Activated B cell treated with CpG ODN at 0.5 μM for 24 hours (primary cell): ENCODE results near the gene KREMEN2. TPM values are rescaled to one million over a fixed set of nuclear protein-coding genes. Genes with fewer than 3 reads are reported as not detected.

ENCODE experiments used
- ATAC-seq: fragments of 200-7000 bp; cut with Tn5 transposase; one replicate; pipeline ENCODE4 v1.10.0; 2021; ENCODE audit warnings: low read depth, mild to moderate bottlenecking, moderate library complexity
- CTCF ChIA-PET: fragments of 350-600 bp; sonication (Branson Sonifier 250); formaldehyde crosslinking; loops from one replicate; lab custom pipeline; 2021; ENCODE audit warnings: antibody characterized with exemption; lab: Charles Lee
- POLR2A ChIA-PET: fragments of 350-600 bp; sonication (Branson Sonifier 250); formaldehyde crosslinking; loops from one replicate; lab custom pipeline; 2021; ENCODE audit warnings: antibody characterized with exemption; lab: Charles Lee
- DNase-seq: peaks from one replicate; pipeline ENCODE4 v3.0.0; 2022
- H3K27ac Mint-ChIP-seq: one replicate; pipeline ENCODE4 v1.8.0; 2020; ENCODE audit warnings: mixed read lengths
- H3K27me3 Mint-ChIP-seq: one replicate; pipeline ENCODE4 v1.8.0; 2021; ENCODE audit warnings: mixed read lengths
- H3K36me3 Mint-ChIP-seq: one replicate; pipeline ENCODE4 v1.8.0; 2021; ENCODE audit warnings: low read depth, mixed read lengths
- H3K4me1 Mint-ChIP-seq: one replicate; pipeline ENCODE4 v1.8.0; 2021; ENCODE audit warnings: mixed read lengths
- H3K4me3 Mint-ChIP-seq: one replicate; pipeline ENCODE4 v1.8.0; 2020; ENCODE audit warnings: mild to moderate bottlenecking, mixed read lengths
- H3K9me3 Mint-ChIP-seq: one replicate; pipeline ENCODE4 v1.8.0; 2020; ENCODE audit warnings: mixed read lengths
- intact Hi-C: fragments of 100-400 bp; cut with micrococcal nuclease; formaldehyde crosslinking; loops from one replicate; pipeline ENCODE4 v1.15.1; 2024
- total RNA-seq: library from RNA; stranded (reverse); gene quantifications from 2 replicates; pipeline ENCODE4 v1.2.3, GENCODE V29; 2022
- TF ChIP-seq, protein P1 (sequence below): fragments of 200-600 bp; IDR thresholded peaks from one replicate; pipeline ENCODE4 v1.8.0; 2022; ENCODE audit warnings: antibody characterized with exemption, mild to moderate bottlenecking

The KREMEN2 gene
- total RNA-seq, 1 donor from 2014 or later, result 1.7 TPM

DNA sequence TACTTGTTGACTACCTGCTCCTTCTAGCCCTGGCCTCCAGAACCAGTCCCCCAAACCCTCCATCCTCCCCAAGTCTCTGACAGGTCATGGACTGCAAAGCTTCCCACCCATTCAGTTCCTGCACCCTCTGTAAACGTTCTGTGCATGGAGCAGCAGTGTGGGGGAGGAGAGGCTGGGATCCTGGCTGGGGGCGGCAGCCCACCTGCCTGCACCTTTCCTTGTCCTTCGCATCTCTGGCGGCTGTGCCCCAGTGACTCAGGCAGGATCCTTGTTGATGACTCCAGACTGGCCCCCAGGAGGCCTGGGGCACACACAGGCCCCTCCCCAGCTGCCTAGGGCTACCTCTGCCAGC lies 17.8 kb downstream of the KREMEN2 start:
- H3K9me3 Mint-ChIP-seq, result no peaks in the 10 kb centered on the region
- H3K36me3 Mint-ChIP-seq, result no peaks in the 10 kb centered on the region
- H3K27me3 Mint-ChIP-seq, result no peaks in the 10 kb centered on the region
- intact Hi-C loops, result loop anchor here (2.0 kb wide), 3 partner anchors 39 to 107 kb away; partner anchors contain the start of gene TNFRSF12A
- peaks cover 27% of the 10 kb centered on the region for H3K4me1 Mint-ChIP-seq
- TF ChIP-seq, protein P1, sequence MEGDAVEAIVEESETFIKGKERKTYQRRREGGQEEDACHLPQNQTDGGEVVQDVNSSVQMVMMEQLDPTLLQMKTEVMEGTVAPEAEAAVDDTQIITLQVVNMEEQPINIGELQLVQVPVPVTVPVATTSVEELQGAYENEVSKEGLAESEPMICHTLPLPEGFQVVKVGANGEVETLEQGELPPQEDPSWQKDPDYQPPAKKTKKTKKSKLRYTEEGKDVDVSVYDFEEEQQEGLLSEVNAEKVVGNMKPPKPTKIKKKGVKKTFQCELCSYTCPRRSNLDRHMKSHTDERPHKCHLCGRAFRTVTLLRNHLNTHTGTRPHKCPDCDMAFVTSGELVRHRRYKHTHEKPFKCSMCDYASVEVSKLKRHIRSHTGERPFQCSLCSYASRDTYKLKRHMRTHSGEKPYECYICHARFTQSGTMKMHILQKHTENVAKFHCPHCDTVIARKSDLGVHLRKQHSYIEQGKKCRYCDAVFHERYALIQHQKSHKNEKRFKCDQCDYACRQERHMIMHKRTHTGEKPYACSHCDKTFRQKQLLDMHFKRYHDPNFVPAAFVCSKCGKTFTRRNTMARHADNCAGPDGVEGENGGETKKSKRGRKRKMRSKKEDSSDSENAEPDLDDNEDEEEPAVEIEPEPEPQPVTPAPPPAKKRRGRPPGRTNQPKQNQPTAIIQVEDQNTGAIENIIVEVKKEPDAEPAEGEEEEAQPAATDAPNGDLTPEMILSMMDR, result no peak
- ChIA-PET POLR2A (interaction anchor here (0.9 to 1.2 kb wide), 4 partner anchors 12 to 99 kb away, joined by 3 to 4 read pairs (median 3); partner anchors contain the start of genes FLYWCH2, PAQR4 and TNFRSF12A), CTCF (no interaction called here)
- H3K27ac Mint-ChIP-seq, result no peak overlapping the region
- DNase-seq (no peak), ATAC-seq (no peak)
- H3K4me3 Mint-ChIP-seq, result peak overlapping the region; percentile 74

DNA sequence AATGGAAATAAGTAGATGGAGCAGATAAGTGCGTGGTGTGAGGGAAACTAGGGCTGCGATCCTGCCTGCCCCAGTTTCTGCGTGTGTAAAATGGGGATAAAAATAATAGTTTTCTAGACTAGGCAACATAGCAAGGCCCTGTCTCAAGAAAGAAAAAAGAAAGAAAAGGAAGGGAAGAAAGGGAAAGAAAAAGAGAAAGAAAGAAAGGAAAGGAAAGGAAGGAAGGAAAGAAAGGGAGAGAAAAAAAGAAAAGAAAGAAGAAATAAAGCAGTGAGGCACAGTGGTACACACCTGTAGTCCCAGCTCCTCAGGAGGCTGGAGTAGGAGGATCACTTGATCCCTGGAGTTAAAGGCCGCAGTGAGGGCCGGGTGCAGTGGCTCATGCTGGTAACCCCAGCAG lies 18.3 kb downstream of the KREMEN2 start:
- no peak for ATAC-seq
- H3K27ac Mint-ChIP-seq, result no peak overlapping the region
- H3K36me3 Mint-ChIP-seq, result no peaks in the 10 kb centered on the region
- ChIA-PET POLR2A (interaction anchor here (0.7 to 1.1 kb wide), 2 partner anchors 19 to 497 kb away, joined by 11 to 13 read pairs; partner anchors contain the start of gene KREMEN2), CTCF (no interaction called here)
- intact Hi-C loops, result loop anchor here (2.0 kb wide), 3 partner anchors 38 to 108 kb away; partner anchors contain the start of gene TNFRSF12A
- no peaks in the 10 kb centered on the region for H3K27me3 Mint-ChIP-seq
- H3K4me3 Mint-ChIP-seq, result no peak overlapping the region
- DNase-seq, result no peak
- TF ChIP-seq, protein P1, result no peak
- peaks cover 27% of the 10 kb centered on the region for H3K4me1 Mint-ChIP-seq
- H3K9me3 Mint-ChIP-seq, result no peaks in the 10 kb centered on the region

DNA sequence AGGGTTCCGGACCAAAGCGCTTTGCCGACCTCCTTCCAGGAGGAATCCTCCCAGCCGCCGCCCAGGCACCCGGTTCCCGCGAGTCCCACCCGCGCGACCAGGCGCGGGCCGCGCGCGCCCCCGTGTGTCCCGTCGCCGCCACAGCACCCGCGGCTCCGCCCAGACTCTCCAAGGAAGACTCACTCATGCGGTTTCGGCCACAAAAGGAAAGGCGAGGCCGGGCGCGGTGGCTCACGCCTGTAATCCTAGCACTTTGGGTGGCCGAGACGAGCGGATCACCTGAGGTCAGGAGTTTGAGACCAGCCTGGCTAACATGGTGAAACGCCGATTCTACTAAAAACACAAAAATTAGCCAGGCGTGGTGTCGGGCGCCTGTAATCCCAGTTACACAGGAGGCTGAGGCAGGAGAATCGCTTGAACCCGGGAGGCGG lies 19.6 kb downstream of the KREMEN2 start:
- POLR2A ChIA-PET, result interaction anchor here (1.1 kb wide), 1 partner anchor 14 kb away, joined by 3 read pairs; no protein-coding TSS in a partner anchor
- ATAC-seq (peak; percentile 59), DNase-seq (peak; percentile 70)
- Mint-ChIP-seq H3K9me3 (no peaks in the 10 kb centered on the region), H3K4me1 (peaks cover 27% of the 10 kb centered on the region), H3K27me3 (no peaks in the 10 kb centered on the region), H3K27ac (no peak overlapping the region), H3K4me3 (peak overlapping the region; percentile 62), H3K36me3 (no peaks in the 10 kb centered on the region)
- TF ChIP-seq, protein P1, result peak; percentile 48
- CTCF ChIA-PET, result interaction anchor here (1.0 kb wide), 1 partner anchor 38 kb away, joined by 3 read pairs; no protein-coding TSS in a partner anchor
- intact Hi-C loops, result loop anchor here (1.0 to 2.0 kb wide), 5 partner anchors 21 to 109 kb away; partner anchors contain the start of gene TNFRSF12A

DNA sequence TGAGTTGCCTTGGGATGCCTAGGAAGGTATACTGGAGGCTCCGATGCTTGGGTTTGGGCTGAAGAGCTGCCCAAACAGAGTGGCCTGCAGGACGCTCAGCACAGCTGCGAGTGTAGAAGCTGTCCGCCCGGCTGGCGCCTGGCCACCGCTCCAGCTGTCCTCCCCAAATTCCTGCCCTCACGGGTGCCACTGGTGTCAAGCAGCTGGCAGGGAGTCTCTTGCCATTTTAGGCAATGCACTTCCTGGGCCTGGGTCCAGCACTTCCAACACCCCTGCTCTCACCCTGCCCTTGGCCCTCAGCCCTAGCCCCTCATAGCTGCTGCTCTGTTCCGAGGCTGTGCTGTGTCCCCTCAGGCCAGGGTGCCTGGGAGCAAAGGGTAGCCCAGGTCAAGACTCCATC lies 21.4 kb downstream of the KREMEN2 start:
- no peaks in the 10 kb centered on the region for H3K36me3 Mint-ChIP-seq
- CTCF ChIA-PET, result no interaction called here
- H3K27me3 Mint-ChIP-seq, result peaks cover under 1% of the 10 kb centered on the region
- POLR2A ChIA-PET, result no interaction called here
- intact Hi-C loops, result no loop called here
- H3K9me3 Mint-ChIP-seq, result no peaks in the 10 kb centered on the region
- no peak overlapping the region for H3K4me3 Mint-ChIP-seq
- DNase-seq (no peak), ATAC-seq (no peak)
- H3K27ac Mint-ChIP-seq, result no peak overlapping the region
- peaks cover 23% of the 10 kb centered on the region for H3K4me1 Mint-ChIP-seq
- TF ChIP-seq, protein P1, result no peak

DNA sequence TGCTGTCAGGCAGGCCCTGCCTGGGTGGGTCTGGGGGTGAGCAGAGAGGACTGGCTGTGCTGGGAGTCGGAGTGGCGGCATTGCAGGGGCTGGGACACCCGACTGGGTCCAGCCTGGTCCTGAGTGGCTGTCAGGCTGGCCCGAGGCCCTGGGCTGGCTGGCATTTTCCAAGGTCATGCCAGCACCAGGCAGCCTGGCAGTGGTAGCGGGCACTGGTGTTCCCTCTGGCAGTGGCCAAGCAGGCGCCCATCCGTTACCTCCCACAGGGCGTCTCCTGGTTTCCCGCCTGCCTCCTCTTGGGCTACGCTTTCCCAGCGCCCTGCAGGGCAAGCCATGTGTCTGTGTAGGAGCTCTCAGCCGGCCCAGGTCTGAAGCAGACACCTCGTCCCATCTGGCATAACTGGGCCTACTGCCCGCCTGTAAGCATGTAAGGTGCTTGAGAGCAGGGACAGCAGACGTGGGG lies 21.8 kb downstream of the KREMEN2 start:
- Mint-ChIP-seq H3K27ac (no peak overlapping the region), H3K9me3 (no peaks in the 10 kb centered on the region), H3K4me3 (no peak overlapping the region), H3K36me3 (no peaks in the 10 kb centered on the region), H3K27me3 (peaks cover 3% of the 10 kb centered on the region), H3K4me1 (peaks cover 20% of the 10 kb centered on the region)
- ChIA-PET POLR2A (no interaction called here), CTCF (no interaction called here)
- TF ChIP-seq, protein P1, result no peak
- intact Hi-C loops, result no loop called here
- ATAC-seq (no peak), DNase-seq (no peak)
